ENCODE measurements around the gene BUB1. TPM values are rescaled to one million over a fixed set of nuclear protein-coding genes. Genes with fewer than 3 reads are reported as not detected.
"Not testable (repeated sequence)": the region's sequence is repeated elsewhere in the genome, so short reads cannot be mapped to it uniquely, and the experiment has no call there.

BUB1 gene
- total and polyA plus RNA-seq, 2 experiments from 2014 or later = 17.9 to 64.2 TPM

DNA sequence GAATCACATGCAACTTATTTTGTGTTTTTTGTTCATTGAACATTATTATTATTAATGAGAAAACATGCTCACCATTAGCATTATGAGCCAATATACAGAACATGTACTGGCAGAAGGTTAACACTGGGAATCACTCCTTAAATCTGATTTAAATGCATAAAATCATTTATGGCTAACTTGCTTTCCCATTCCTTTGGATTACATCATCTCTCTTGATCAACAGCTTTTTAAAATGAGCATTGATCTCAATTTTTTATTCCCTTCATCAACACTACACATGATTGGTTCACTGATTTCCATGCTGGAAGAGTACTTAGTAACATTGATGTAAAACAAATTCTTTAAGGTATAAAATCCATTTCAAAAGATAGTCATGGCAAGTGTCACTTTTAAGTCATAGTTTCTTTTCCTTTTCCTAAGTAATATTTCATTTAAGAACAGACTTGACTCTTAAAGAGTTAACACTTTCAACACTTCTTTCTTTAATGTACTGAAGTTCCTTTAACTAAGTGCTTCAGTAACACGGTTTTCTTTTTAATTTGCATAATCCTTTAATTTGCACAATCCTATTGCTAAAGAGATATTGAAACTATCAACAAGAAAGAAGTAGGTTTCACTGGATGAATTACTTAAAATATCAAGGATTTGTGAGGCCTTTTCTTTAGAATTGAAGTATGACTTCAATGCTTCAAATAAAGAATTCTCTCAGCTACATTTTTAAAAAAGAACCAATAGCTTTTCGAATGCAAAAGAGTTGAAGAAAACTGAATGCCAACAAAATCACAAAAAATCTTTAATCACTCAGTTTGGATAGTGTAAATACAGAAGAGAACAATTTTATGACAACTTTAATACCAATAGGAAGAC lies 24.9 kb upstream of the BUB1 start:
- Histone ChIP-seq H3K36me3 (no peaks in the 10 kb centered on the region), H3K9me3 (ENCODE audit: low read depth) (no peaks in the 10 kb centered on the region), H3K27ac (no peak overlapping the region), H3K4me3 (no peak overlapping the region), H3K4me1 (ENCODE audit: low read depth) (peaks cover 8% of the 10 kb centered on the region), H3K27me3 (no peaks in the 10 kb centered on the region)
- DNase-seq (ENCODE audit: low read depth in 1 of 2, low spot score in 1 of 2) = no peak
- TF ChIP-seq, protein P1, sequence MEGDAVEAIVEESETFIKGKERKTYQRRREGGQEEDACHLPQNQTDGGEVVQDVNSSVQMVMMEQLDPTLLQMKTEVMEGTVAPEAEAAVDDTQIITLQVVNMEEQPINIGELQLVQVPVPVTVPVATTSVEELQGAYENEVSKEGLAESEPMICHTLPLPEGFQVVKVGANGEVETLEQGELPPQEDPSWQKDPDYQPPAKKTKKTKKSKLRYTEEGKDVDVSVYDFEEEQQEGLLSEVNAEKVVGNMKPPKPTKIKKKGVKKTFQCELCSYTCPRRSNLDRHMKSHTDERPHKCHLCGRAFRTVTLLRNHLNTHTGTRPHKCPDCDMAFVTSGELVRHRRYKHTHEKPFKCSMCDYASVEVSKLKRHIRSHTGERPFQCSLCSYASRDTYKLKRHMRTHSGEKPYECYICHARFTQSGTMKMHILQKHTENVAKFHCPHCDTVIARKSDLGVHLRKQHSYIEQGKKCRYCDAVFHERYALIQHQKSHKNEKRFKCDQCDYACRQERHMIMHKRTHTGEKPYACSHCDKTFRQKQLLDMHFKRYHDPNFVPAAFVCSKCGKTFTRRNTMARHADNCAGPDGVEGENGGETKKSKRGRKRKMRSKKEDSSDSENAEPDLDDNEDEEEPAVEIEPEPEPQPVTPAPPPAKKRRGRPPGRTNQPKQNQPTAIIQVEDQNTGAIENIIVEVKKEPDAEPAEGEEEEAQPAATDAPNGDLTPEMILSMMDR (IDR thresholded peaks at IDR 0.05; ENCODE audit: low read depth, low read length) = no peak

DNA sequence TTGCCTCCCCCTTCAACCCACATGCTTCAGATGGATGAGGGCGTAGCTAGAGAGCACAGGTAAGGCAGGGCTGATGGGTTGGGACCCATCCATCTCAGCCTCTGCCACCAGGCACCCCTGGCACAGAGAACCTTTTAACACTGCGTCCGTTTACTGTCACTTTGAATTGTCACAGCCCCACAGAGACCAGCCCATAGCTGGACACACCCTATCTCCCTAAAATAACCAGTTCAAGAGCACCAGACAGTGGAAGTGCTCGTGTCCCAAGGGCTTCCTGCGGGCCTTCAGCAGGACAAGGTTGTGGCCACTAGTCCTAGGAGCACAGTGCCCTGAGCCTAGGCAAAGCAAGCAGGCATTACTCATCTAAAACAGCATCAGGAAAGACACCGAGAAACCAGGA lies 20.4 kb upstream of the BUB1 start:
- not testable (repeated sequence) for H3K9me3 ChIP-seq (ENCODE audit: low read depth); DNase-seq (ENCODE audit: low read depth in 1 of 2, low spot score in 1 of 2); H3K4me3 ChIP-seq; H3K27ac ChIP-seq; H3K36me3 ChIP-seq; H3K27me3 ChIP-seq
- H3K4me1 ChIP-seq (ENCODE audit: low read depth) = peaks cover 25% of the 10 kb centered on the region

DNA sequence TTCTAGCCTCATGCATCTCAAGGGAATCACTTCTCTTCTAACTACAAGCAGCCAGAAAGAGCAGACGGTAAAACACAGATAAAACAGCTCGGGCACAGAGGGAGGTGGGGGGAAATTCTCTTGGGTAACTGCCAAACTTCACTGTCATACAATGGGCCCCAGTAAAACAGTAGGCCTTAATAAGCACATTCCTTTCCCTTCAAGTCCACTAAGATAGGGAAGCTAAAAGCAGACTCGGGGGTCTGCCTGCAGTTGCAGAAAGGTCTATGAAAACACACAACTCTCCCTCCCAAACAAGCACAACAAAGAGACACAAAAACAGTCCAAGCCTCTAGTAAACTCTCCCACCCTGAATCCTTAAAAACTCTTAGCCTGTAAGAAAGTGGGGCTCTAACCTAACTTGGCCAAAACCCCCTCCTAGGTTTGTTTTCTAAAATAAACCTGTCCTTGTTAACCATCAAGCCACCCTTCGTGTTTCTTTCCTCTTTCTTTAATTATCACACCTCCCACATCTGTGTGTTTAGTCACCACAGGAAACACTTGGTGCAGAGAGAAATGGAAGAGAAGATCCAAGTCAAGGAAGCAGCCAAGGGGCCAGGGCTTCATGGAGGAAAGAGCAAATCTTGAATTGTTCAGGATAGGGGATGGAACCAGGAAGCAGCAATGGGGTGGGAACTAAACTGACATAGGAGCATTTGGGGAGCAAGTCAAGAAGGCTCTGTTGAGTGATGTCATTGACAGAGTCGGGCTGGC lies 17.5 kb upstream of the BUB1 start:
- not testable (repeated sequence) for H3K4me3 ChIP-seq; H3K27me3 ChIP-seq; H3K9me3 ChIP-seq (ENCODE audit: low read depth); H3K36me3 ChIP-seq
- peaks cover 25% of the 10 kb centered on the region for H3K4me1 ChIP-seq (ENCODE audit: low read depth)
- peak; percentile 69 to 76 for DNase-seq (ENCODE audit: low read depth in 1 of 2, low spot score in 1 of 2)
- peak overlapping the region; percentile 93 for H3K27ac ChIP-seq

DNA sequence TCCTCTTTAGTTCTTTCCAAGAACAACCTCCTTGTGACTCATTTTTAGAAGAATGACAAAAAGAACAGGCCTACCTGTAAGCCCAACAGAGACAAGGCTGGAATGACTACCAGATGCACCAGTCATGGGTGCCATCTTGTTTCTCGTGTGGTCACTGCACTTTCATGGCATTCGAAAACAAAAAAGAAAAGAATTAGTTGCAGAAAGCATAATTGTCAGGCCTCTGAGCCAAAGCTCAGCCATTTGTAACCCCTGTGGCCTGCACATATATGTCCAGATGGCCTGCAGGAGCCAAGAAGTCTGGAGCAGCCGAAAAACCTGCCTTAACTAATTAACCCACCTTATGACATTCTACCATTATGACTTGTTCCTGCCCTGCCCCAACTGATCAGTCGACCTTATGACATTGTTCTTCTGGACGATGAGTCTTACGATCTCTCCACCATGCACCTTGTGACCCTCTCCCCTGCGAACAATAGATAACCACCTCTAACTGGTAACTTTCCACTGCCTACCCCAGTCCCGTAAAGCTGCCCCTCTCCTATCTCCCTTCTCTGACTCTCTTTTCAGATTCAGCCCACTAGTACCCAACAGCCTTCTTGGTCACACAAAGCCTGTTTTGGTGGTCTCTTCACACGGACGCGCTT lies 13.9 kb upstream of the BUB1 start:
- Histone ChIP-seq H3K4me3 (no peak overlapping the region), H3K36me3 (no peaks in the 10 kb centered on the region), H3K27me3 (no peaks in the 10 kb centered on the region), H3K4me1 (ENCODE audit: low read depth) (peaks cover 18% of the 10 kb centered on the region), H3K9me3 (ENCODE audit: low read depth) (no peaks in the 10 kb centered on the region), H3K27ac (no peak overlapping the region)
- TF ChIP-seq, protein P1 (IDR thresholded peaks at IDR 0.05; ENCODE audit: low read depth, low read length) = no peak
- no peak for DNase-seq (ENCODE audit: low read depth in 1 of 2, low spot score in 1 of 2)

DNA sequence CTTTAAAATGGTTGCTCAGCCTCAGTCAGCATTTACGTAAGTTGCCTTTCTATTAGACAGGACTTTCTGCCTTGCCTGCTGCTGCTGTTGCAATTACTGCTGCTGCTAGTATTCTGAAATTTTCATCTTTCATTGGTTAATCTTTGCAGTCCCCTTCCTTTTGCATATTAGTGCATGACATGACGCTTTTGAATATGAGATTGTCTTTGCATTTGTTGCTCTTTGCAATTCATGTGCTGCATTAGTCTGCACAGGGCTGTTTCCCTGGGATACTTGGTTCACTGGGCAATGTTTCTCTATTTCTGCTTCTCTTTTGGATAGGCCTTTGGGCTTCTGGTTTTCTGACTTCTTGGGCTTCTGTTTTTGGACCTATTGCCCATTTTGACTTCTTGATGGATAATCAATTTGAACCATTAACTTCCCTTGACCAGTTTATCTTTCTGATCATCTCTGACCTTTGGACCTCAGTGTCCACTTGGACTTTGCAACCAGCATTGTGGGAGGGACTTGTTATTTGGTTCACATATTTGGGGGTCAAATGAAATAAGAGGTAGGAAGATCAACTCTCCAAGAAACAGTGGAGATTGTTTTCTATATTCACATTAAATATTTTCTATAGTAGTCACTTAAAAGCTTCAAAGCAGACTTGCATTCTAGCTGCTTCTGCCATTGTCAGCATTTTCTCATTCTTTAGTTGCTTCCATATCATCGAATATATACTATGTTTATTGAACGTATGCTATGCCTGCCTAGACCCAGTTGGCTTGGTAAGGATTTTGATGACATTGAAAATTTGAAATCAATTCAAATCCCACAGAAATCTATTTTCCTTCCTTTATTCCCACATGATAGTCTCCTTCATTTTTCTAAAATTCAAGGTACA lies 12.5 kb upstream of the BUB1 start:
- TF ChIP-seq, protein P1 (IDR thresholded peaks at IDR 0.05; ENCODE audit: low read depth, low read length) = no peak
- peaks cover 14% of the 10 kb centered on the region for H3K4me1 ChIP-seq (ENCODE audit: low read depth)
- no peaks in the 10 kb centered on the region for H3K9me3 ChIP-seq (ENCODE audit: low read depth)
- H3K4me3 ChIP-seq = no peak overlapping the region
- DNase-seq (ENCODE audit: low read depth in 1 of 2, low spot score in 1 of 2) = no peak
- H3K27ac ChIP-seq = no peak overlapping the region
- no peaks in the 10 kb centered on the region for H3K27me3 ChIP-seq
- H3K36me3 ChIP-seq = no peaks in the 10 kb centered on the region

DNA sequence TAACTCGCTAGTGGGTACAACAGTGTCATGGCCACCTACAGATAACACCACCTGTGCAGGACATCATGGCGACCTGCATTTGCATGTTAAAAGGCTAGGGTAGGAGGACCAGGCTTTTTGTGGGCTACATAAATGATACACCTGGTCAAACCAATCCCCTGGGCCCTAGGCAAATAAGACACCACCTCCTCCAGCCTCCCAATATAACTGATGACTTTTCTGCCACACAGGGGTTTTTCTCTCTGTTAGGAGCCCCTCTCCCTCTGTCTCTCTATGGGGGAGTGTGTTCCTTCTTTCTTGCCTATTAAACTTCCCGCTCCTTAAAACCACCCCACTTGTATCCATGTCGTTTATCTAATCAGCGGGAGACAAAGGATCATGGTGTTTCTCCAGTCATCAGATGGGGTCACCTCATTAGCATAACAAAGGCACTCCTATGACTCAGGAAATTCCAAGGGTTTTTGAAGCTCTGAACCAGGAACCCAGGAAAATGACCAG lies 10.8 kb upstream of the BUB1 start:
- Histone ChIP-seq H3K4me3 (no peak overlapping the region), H3K9me3 (ENCODE audit: low read depth) (no peaks in the 10 kb centered on the region), H3K27ac (no peak overlapping the region), H3K27me3 (no peaks in the 10 kb centered on the region), H3K36me3 (no peaks in the 10 kb centered on the region), H3K4me1 (ENCODE audit: low read depth) (no peaks in the 10 kb centered on the region)
- TF ChIP-seq, protein P1 (IDR thresholded peaks at IDR 0.05; ENCODE audit: low read depth, low read length) = no peak
- no peak for DNase-seq (ENCODE audit: low read depth in 1 of 2, low spot score in 1 of 2)

DNA sequence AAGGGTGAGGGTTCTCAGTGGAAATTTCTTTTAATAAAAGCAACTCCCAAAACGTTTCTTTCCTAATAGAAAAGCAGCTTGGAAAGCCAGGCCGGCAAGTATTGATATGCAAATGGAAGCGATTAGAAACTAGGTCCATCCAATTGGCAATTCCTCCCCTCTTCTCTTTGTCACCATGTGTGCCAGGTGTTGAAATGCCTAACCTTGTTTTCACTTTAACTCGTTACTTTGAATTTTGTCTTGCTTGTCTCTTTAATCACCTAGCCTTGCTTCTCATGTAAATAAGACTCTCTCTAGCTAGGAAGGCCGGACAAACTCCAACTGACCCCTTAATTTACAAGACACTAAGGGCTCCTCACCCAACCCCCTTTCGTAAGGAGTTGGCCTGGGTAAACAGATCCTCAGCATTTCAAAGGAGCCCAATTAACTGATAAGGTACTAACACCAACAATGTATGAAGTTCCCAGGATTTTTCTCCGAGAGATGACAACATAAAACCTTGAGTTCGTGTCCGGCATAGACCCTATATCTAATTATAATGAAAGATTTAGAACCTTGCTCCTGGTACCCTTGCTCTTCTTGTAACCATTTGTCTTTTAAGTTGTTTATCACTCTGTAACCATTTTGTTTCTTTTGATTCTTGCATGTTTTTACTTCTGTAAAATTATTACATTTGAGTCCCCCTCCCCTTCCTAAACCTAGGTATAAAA lies 10.1 kb upstream of the BUB1 start:
- H3K27ac ChIP-seq; H3K9me3 ChIP-seq (ENCODE audit: low read depth); DNase-seq (ENCODE audit: low read depth in 1 of 2, low spot score in 1 of 2); H3K4me3 ChIP-seq; H3K27me3 ChIP-seq; H3K4me1 ChIP-seq (ENCODE audit: low read depth); H3K36me3 ChIP-seq: not testable (repeated sequence)

Measured in cardiac muscle cell (in vitro differentiated cells and primary cell).